Right atrium auricular region (tissue), 2 donors: Measurements from ENCODE around the gene XRCC1. TPM values are rescaled to one million over a fixed set of nuclear protein-coding genes. Genes with fewer than 3 reads are reported as not detected.
A peak's percentile ranks its signal among the peaks of the same experiment; 100 is the strongest.

Experiments
- DNase-seq: peaks from one replicate; pipeline ENCODE4 v3.0.0-alpha.2; 2019; ENCODE audit warnings: low spot score
- H3K27ac ChIP-seq, 2 donors: fragments of 200-600 bp; sonication (generic); 1 replicate in 1 of 2; 2 replicates in 1 of 2; pipeline ENCODE4 v1.5.1; 2016 to 2019
- H3K27me3 ChIP-seq, 2 donors: fragments of 200-600 bp; sonication (generic); one replicate each; pipeline versions ENCODE4 v1.5.1 to v1.6.0; 2017 to 2019
- H3K36me3 ChIP-seq: fragments of 200-600 bp; sonication (generic); one replicate; pipeline ENCODE4 v1.5.1; 2016
- H3K4me1 ChIP-seq, 2 donors: fragments of 200-600 bp; sonication (generic); one replicate each; pipeline versions ENCODE4 v1.5.1 to v1.6.0; 2017 to 2019
- H3K4me3 ChIP-seq, 2 donors: fragments of 200-600 bp; sonication (generic); 1 replicate in 1 of 2; 2 replicates in 1 of 2; pipeline ENCODE4 v1.5.1; 2017 to 2019; ENCODE audit warnings: mild to moderate bottlenecking in 1 of 2, moderate library complexity in 1 of 2
- H3K9me3 ChIP-seq, 2 donors: fragments of 200-600 bp; sonication (generic); one replicate each; pipeline ENCODE4 v1.5.1; 2019
- total RNA-seq, 2 donors: library from RNA; depleted of rRNA; stranded (reverse); fragments of >200 nt; gene quantifications; one replicate each; pipeline ENCODE4 v1.1.0, GENCODE V29; 2016
- TF ChIP-seq, protein P1 (sequence below), 2 donors: fragments of 200-600 bp; sonication (generic); IDR thresholded peaks; one replicate each; pipeline ENCODE4 v1.5.1; 2019; ENCODE audit warnings: antibody characterized with exemption in 2 of 2

The XRCC1 gene
- total RNA-seq, 2 donors from 2014 or later, result 14.3 to 14.9 TPM

DNA sequence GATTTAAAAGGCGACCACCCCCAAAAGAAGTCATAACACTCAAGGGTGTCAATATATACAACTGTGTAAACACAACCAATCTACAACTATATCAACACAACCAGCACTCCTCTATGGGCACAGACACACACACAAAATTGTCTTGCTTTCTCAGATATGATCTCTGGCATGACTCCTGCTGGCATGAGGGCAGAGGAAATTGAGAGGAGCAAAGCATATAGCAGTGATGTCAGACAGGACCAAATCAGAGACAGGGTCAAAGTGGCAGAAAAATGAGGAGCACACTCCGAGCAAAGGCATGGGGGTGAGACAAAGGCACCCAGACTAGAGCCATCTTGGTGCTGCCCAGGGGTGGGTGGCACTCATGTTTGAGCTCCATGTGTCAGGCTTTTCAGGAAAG lies 11.0 kb upstream of the XRCC1 start:
- no peak for DNase-seq
- no peaks in the 10 kb centered on the region for H3K27me3 ChIP-seq
- H3K36me3 ChIP-seq, result peaks cover 12% of the 10 kb centered on the region
- no peak overlapping the region for H3K27ac ChIP-seq
- no peak overlapping the region for H3K4me3 ChIP-seq
- no peaks in the 10 kb centered on the region for H3K9me3 ChIP-seq
- TF ChIP-seq, protein P1, sequence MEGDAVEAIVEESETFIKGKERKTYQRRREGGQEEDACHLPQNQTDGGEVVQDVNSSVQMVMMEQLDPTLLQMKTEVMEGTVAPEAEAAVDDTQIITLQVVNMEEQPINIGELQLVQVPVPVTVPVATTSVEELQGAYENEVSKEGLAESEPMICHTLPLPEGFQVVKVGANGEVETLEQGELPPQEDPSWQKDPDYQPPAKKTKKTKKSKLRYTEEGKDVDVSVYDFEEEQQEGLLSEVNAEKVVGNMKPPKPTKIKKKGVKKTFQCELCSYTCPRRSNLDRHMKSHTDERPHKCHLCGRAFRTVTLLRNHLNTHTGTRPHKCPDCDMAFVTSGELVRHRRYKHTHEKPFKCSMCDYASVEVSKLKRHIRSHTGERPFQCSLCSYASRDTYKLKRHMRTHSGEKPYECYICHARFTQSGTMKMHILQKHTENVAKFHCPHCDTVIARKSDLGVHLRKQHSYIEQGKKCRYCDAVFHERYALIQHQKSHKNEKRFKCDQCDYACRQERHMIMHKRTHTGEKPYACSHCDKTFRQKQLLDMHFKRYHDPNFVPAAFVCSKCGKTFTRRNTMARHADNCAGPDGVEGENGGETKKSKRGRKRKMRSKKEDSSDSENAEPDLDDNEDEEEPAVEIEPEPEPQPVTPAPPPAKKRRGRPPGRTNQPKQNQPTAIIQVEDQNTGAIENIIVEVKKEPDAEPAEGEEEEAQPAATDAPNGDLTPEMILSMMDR (IDR thresholded peaks at IDR 0.05), result no peak
- peaks cover 0 to 6% of the 10 kb centered on the region in 2 donors for H3K4me1 ChIP-seq

DNA sequence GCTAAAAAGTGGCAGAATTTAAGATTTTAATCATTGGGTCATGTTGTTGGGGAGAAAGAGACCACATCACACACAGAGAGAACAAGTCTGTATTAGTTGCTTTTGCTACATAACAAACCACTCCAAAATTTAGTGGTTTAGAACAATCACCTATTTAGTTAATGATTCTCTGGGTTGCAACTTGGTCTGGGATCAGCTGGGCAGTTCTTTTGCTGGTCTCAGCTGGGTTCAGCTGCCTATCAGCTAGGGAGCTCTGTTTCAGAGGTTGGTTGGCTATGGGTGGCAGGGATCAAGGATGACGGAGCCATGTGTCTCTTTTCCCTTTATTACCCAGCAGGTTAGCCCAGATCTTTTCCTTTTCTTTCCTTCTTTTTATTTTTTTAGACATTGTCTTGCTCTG lies 9.2 kb upstream of the XRCC1 start:
- no peaks in the 10 kb centered on the region for H3K27me3 ChIP-seq
- no peak overlapping the region for H3K27ac ChIP-seq
- H3K4me3 ChIP-seq, result no peak overlapping the region
- H3K9me3 ChIP-seq, result no peaks in the 10 kb centered on the region
- TF ChIP-seq, protein P1 (IDR thresholded peaks at IDR 0.05), result no peak
- peaks cover 0 to 15% of the 10 kb centered on the region in 2 donors for H3K4me1 ChIP-seq
- no peak for DNase-seq
- H3K36me3 ChIP-seq, result peaks cover 5% of the 10 kb centered on the region

DNA sequence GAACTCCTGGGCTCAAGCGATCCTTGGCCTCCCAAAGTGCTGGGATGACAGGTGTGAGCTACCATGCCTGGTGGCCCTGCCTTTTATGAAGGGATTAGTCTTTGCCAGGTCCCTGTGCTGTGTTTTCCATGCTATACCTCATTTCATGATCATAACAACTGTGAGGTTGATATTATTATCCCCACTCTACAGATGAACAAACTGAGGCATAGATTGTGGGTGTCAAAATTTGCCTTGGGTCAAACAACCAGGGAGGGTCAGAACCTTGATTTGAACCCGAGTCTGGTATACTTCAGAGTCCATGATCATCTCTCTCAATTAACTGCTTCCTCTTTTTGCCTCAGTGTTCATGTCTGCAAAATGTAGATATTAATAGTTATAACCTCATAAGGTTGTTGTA lies 7.2 kb upstream of the XRCC1 start:
- TF ChIP-seq, protein P1 (IDR thresholded peaks at IDR 0.05), result no peak
- DNase-seq, result no peak
- H3K4me3 ChIP-seq, result no peak overlapping the region
- peaks cover 0 to 15% of the 10 kb centered on the region in 2 donors for H3K4me1 ChIP-seq
- H3K9me3 ChIP-seq, result no peaks in the 10 kb centered on the region
- no peak overlapping the region for H3K27ac ChIP-seq
- H3K27me3 ChIP-seq, result no peaks in the 10 kb centered on the region
- no peaks in the 10 kb centered on the region for H3K36me3 ChIP-seq

DNA sequence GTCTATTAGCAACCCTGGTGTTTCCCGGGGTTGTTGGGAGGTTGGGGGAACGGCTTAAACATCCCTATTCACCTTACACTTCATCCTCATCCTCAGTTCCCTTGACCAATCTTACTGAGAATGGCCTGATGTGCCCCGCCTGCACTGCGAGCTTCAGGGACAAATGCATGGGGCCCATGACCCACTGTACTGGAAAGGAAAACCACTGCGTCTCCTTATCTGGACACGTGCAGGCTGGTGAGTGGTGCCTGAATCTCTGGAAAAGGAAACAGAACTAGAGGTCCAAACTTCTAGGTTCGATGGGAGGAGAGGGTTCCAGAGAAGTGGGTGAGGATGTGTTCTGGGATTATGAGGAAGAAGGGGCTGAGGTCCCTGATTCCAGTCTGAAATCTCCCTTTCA lies 6.1 kb upstream of the XRCC1 start:
- TF ChIP-seq, protein P1 (IDR thresholded peaks at IDR 0.05), result no peak
- Histone ChIP-seq H3K4me3 (peak overlapping the region; percentile 38 to 51), H3K4me1 (peaks cover 0 to 15% of the 10 kb centered on the region in 2 donors), H3K27ac (peak overlapping the region; percentile 42 to 60), H3K27me3 (no peaks in the 10 kb centered on the region), H3K9me3 (no peaks in the 10 kb centered on the region), H3K36me3 (no peaks in the 10 kb centered on the region)
- no peak for DNase-seq

DNA sequence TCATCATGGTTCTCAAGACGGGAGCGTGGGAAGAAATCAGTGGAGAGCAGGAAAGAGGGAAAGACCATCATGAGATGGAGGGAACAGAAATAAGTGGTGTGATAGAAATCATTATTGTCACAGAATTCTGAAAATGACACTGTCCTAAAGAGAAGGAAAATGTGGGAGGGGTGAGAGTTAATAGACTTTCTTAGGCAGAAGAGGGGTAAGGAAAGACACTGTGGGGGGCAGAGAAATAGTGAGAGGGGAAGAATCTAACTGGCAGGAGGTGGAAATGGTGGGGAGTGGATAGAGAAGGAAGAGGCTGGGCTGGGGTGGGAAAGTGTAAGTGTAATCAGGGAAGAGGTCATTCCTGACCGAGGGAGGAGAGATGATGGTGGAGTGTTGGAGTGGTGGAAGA lies 3.5 kb upstream of the XRCC1 start:
- DNase-seq, result no peak
- TF ChIP-seq, protein P1 (IDR thresholded peaks at IDR 0.05), result no peak
- no peaks in the 10 kb centered on the region for H3K9me3 ChIP-seq

More for the DNA sequence above, 3.5 kb upstream of the XRCC1 start:
- Histone ChIP-seq H3K27me3 (no peaks in the 10 kb centered on the region), H3K4me3 (no peak overlapping the region), H3K4me1 (peaks cover 0 to 32% of the 10 kb centered on the region in 2 donors), H3K36me3 (no peaks in the 10 kb centered on the region), H3K27ac (no peak overlapping the region)
